SJSA1 (cell line): Measurements from ENCODE around the gene ABLIM3. TPM values are rescaled to one million over a fixed set of nuclear protein-coding genes. Genes with fewer than 3 reads are reported as not detected.

Experiments
- DNase-seq, 2 experiments: peaks; one replicate each; pipeline ENCODE4 v3.0.0-alpha.2; 2015 to 2020; ENCODE audit warnings: low spot score in 2 of 2, low read depth in 1 of 2
- H3K27ac ChIP-seq: fragments of 250-450 bp; sonication (Bioruptor Pico); 2 replicates; pipeline ENCODE4 v1.5.1; 2020; ENCODE audit warnings: mild to moderate bottlenecking, moderate library complexity
- H3K27me3 ChIP-seq: fragments of 250-450 bp; sonication (Bioruptor Pico); replicated peaks from 2 replicates; pipeline ENCODE4 v1.5.1; 2020; ENCODE audit warnings: mild to moderate bottlenecking, moderate library complexity
- H3K36me3 ChIP-seq: fragments of 250-450 bp; sonication (Bioruptor Pico); 2 replicates; pipeline ENCODE4 v1.5.1; 2020; ENCODE audit warnings: mild to moderate bottlenecking
- H3K4me1 ChIP-seq: fragments of 250-450 bp; sonication (Bioruptor Pico); replicated peaks from 2 replicates; pipeline ENCODE4 v1.6.1; 2021; ENCODE audit warnings: mild to moderate bottlenecking
- H3K4me3 ChIP-seq: fragments of 250-450 bp; sonication (Bioruptor Pico); 2 replicates; pipeline ENCODE4 v1.5.1; 2020; ENCODE audit warnings: mild to moderate bottlenecking
- H3K9me3 ChIP-seq: fragments of 250-450 bp; sonication (Bioruptor Pico); replicated peaks from 2 replicates; pipeline ENCODE4 v1.5.1; 2020; ENCODE audit warnings: mild to moderate bottlenecking
- total RNA-seq: library from RNA; depleted of rRNA; stranded (reverse); fragments of >200 nt; shearing (Covaris generic); gene quantifications from 2 replicates; pipeline ENCODE4 v1.2.3, GENCODE V29; 2014; rRNA removed

ABLIM3 gene
- 24.1 and 32.8 TPM in 2 replicates for total RNA-seq

DNA sequence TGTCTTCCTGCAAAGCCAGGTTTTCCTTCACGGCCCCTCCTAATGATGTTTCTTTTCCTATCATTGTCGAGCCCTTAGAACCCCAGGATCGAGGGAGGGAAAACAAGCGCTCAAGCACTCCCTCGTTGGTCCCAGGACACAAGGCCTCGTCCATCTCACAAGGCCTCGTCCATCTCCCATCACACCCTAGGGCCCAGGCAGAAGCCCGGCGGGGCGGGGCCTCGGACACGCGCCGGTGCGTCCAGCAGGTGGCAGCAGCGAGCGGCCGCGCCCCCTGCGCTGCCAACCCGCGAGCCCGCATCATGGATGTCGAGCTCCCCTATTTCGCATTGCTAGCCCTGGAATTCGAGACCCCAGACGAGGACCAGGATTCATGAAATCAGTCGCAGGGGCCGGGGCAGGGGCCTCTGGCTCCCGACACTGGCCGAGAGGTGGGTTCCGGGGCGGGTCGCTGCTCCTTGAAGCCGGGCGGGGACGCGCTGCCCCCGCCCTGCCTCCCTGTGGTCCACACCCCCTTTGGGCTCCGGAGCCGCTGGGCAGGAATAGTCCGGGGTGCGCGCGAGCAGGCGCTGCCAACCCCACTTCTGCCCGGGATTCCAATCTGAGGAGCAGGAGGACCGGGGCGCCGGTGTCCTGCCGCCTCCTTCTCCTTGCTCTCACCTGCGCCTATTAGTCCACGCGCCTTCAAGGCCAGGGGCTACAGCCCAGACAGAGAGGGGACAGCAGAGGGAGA is at the start of gene ABLIM3:
Gene ABLIM3, plus strand, starts transcription at position 270 of the 733 bp plus-strand sequence. CDS start 603 bp downstream, outside the sequence.
- H3K4me1 ChIP-seq: peaks cover 52% of the 10 kb centered on the region
- no peaks in the 10 kb centered on the region for H3K9me3 ChIP-seq
- peaks cover 15% of the 10 kb centered on the region for H3K36me3 ChIP-seq
- H3K27me3 ChIP-seq: no peaks in the 10 kb centered on the region
- H3K4me3 ChIP-seq: peak within 1 kb of the TSS; percentile 71
- peak within 1 kb of the TSS; percentile 45 for H3K27ac ChIP-seq
- DNase-seq: peak; percentile 81 to 95

GRCh38 chr5:149093625-149094024 is 47.7 kb upstream of the ABLIM3 start:
- Histone ChIP-seq H3K4me3 (no peak overlapping the region), H3K36me3 (no peaks in the 10 kb centered on the region), H3K27me3 (no peaks in the 10 kb centered on the region), H3K9me3 (no peaks in the 10 kb centered on the region; the same call in 1 of the 2 replicates), H3K4me1 (no peaks in the 10 kb centered on the region), H3K27ac (no peak overlapping the region)
- no peak for DNase-seq

DNA sequence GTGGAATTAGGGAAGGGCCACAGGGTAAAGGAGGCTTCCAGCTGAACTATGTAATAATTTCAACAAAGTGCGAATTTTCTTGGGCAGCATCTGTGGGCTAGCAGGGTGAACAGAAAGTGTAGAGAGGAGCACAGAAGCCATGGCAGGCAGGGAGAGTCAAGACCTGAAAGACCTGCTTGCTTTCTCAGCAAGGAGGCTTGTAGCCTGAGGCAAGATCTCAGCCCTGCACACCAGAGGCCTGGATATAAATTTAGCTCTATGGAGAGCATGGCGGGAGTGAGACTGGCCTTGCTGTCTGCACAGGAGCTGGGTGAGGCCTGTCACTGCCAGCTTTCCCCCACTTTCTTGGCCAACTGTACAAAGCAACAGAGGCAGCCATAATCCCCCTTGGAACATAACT is 46.3 kb upstream of the ABLIM3 start:
- Histone ChIP-seq H3K4me1 (no peaks in the 10 kb centered on the region), H3K27ac (no peak overlapping the region), H3K27me3 (no peaks in the 10 kb centered on the region), H3K36me3 (no peaks in the 10 kb centered on the region), H3K4me3 (no peak overlapping the region), H3K9me3 (no peaks in the 10 kb centered on the region; the same call in 1 of the 2 replicates)
- no peak for DNase-seq

DNA sequence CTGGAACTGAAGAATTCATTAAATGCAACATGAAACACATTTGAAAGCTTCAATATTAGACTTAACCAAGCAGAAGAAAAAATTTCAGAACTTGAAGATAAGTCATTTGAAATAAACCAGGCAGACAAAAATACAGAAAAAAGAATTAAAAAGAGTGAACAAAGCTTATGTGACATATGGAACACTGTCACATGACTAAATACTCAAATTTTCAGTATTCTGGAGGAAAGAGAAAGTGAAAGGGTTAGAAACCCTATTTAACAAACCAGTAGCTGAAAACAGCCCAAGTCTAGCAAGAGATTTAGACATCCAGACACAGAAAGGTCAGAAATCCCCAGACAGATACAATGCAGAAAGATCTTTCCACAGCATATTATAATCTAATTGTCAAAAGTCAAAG is 41.4 kb upstream of the ABLIM3 start:
- no peak overlapping the region for H3K4me3 ChIP-seq
- H3K9me3 ChIP-seq: no peaks in the 10 kb centered on the region; the same call in 1 of the 2 replicates
- H3K27me3 ChIP-seq: no peaks in the 10 kb centered on the region; the same call in 1 of the 2 replicates
- H3K36me3 ChIP-seq: no peaks in the 10 kb centered on the region
- no peaks in the 10 kb centered on the region for H3K4me1 ChIP-seq
- no peak for DNase-seq
- H3K27ac ChIP-seq: no peak overlapping the region

GRCh38 chr5:149100331-149100730 is 41.0 kb upstream of the ABLIM3 start:
- Histone ChIP-seq H3K4me3 (no peak overlapping the region), H3K27ac (no peak overlapping the region), H3K4me1 (no peaks in the 10 kb centered on the region), H3K27me3 (no peaks in the 10 kb centered on the region; the same call in 1 of the 2 replicates), H3K36me3 (no peaks in the 10 kb centered on the region), H3K9me3 (no peaks in the 10 kb centered on the region; the same call in 1 of the 2 replicates)
- no peak for DNase-seq

DNA sequence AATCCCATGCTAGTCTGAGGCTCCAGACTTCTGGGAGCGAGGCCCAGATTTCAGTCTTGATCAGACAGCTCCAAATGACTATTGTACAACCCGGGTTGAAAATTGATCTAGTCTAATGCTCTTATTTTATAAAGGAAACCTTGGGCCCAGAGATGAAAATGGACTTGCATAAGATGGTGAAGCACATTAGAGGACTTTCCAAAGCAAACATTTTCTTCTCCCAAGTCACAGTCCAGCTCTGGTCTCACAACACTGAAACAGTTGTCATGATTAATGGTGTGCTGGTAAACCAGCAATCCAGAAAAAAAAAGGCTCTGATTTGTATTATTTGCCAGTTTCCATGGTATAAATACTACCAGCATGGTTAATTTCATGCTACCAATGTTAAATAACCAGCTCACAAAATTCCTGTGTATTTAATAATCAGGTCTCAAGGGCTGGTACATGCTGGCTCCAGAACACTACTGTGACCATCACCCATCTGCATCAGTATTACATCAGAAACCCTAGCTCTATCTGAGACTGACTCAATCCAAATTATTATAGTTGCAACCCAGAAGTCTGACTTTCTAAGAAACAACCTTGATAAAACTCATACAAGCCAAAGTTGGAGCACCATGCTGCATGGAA is 32.5 kb upstream of the ABLIM3 start:
- Histone ChIP-seq H3K9me3 (no peaks in the 10 kb centered on the region), H3K36me3 (no peaks in the 10 kb centered on the region), H3K4me3 (no peak overlapping the region), H3K4me1 (no peaks in the 10 kb centered on the region), H3K27ac (no peak overlapping the region), H3K27me3 (no peaks in the 10 kb centered on the region)
- DNase-seq: no peak

DNA sequence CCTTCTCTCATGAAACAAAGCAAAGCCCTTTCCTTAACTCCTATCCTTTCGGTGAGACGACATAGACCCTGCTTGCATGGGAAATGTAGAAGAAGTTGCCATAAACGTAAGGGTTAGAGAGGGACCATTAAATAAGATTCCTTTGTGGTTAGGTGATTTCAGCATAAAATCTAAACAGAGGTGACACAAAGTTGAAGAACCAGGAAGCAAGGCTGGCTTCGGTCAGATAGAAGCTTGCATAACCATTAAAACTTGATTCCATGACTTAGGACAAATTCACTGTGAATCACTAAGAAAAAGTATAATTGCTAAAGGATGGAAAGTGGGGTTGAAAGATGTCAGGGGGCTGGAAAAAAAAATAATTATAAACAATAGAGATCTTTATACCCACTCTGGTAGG is 30.9 kb upstream of the ABLIM3 start:
- H3K4me1 ChIP-seq: peaks cover 6% of the 10 kb centered on the region; the same call in 1 of the 2 replicates
- H3K9me3 ChIP-seq: no peaks in the 10 kb centered on the region
- no peak for DNase-seq
- no peaks in the 10 kb centered on the region for H3K36me3 ChIP-seq
- no peak overlapping the region for H3K27ac ChIP-seq
- no peaks in the 10 kb centered on the region for H3K27me3 ChIP-seq
- no peak overlapping the region for H3K4me3 ChIP-seq

- peaks cover 6% of the 10 kb centered on the region; the same call in 1 of the 2 replicates for H3K4me1 ChIP-seq
- H3K4me3 ChIP-seq: no peak overlapping the region
- no peaks in the 10 kb centered on the region for H3K9me3 ChIP-seq
- no peak overlapping the region for H3K27ac ChIP-seq
- no peaks in the 10 kb centered on the region for H3K27me3 ChIP-seq
- no peaks in the 10 kb centered on the region for H3K36me3 ChIP-seq
- DNase-seq: no peak
Observed at GRCh38 chr5:149113669-149114068, 27.6 kb upstream of the ABLIM3 start.

- Histone ChIP-seq H3K9me3 (no peaks in the 10 kb centered on the region), H3K36me3 (no peaks in the 10 kb centered on the region), H3K4me1 (peaks cover 6% of the 10 kb centered on the region; the same call in 1 of the 2 replicates), H3K4me3 (no peak overlapping the region), H3K27ac (no peak overlapping the region), H3K27me3 (no peaks in the 10 kb centered on the region)
- peak; percentile 75 to 77 for DNase-seq
Observed at GRCh38 chr5:149114403-149115312, 26.6 kb upstream of the ABLIM3 start.

GRCh38 chr5:149117970-149118369 is 23.3 kb upstream of the ABLIM3 start:
- no peaks in the 10 kb centered on the region for H3K36me3 ChIP-seq
- H3K27me3 ChIP-seq: no peaks in the 10 kb centered on the region
- peaks cover 6% of the 10 kb centered on the region; the same call in 1 of the 2 replicates for H3K4me1 ChIP-seq
- no peak overlapping the region for H3K4me3 ChIP-seq
- H3K9me3 ChIP-seq: no peaks in the 10 kb centered on the region
- DNase-seq: no peak
- H3K27ac ChIP-seq: no peak overlapping the region

- no peaks in the 10 kb centered on the region for H3K27me3 ChIP-seq
- no peak for DNase-seq
Observed at GRCh38 chr5:149118463-149118862, 22.8 kb upstream of the ABLIM3 start.

DNA sequence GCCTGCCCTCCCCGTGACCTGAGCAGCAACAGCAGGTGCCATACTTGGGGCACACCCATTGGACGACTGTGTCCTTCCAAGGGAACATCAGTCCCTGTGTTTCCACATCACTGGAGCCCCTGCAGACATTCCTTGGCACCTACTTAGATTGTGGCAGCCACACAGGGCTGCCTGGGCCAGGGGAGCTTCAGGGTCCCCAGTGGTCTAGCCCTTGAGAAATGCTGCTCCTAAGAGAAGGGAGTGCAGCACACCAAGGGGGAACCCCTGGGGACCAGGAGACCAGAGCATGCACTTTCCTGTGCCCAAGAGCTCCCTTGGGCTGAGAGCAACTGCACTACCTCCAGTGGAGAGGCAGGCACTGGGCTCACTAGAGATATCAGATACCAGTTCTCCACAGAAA is 20.1 kb upstream of the ABLIM3 start:
- no peaks in the 10 kb centered on the region for H3K36me3 ChIP-seq

More at GRCh38 chr5:149118463-149118862, 22.8 kb upstream of the ABLIM3 start:
- Histone ChIP-seq H3K27ac (no peak overlapping the region), H3K4me3 (no peak overlapping the region), H3K4me1 (peaks cover 6% of the 10 kb centered on the region; the same call in 1 of the 2 replicates), H3K36me3 (no peaks in the 10 kb centered on the region), H3K9me3 (no peaks in the 10 kb centered on the region)

GRCh38 chr5:149123211-149123610 is 18.1 kb upstream of the ABLIM3 start:
- H3K9me3 ChIP-seq: no peaks in the 10 kb centered on the region
- H3K4me3 ChIP-seq: no peak overlapping the region
- DNase-seq: no peak
- H3K36me3 ChIP-seq: no peaks in the 10 kb centered on the region
- H3K27me3 ChIP-seq: no peaks in the 10 kb centered on the region
- no peaks in the 10 kb centered on the region for H3K4me1 ChIP-seq
- no peak overlapping the region for H3K27ac ChIP-seq

More for the DNA sequence above, 20.1 kb upstream of the ABLIM3 start:
- Histone ChIP-seq H3K27me3 (no peaks in the 10 kb centered on the region), H3K4me1 (no peaks in the 10 kb centered on the region), H3K9me3 (no peaks in the 10 kb centered on the region), H3K27ac (no peak overlapping the region), H3K4me3 (no peak overlapping the region)
- no peak for DNase-seq
